AG04450 (cell line): ENCODE measurements around the gene C17orf75. TPM values are rescaled to one million over a fixed set of nuclear protein-coding genes. Genes with fewer than 3 reads are reported as not detected.

ENCODE experiments used
- CTCF ChIA-PET: fragments of 300-600, 350-600 bp; formaldehyde crosslinking; extraction: SDS; loops from one replicate; lab custom pipeline; 2022; ENCODE audit warnings: antibody characterized with exemption, inconsistent platforms; lab: Charles Lee
- POLR2A ChIA-PET: fragments of 350-600 bp; formaldehyde crosslinking; extraction: SDS; loops from one replicate; lab custom pipeline; 2021; ENCODE audit warnings: antibody characterized with exemption, inconsistent platforms; lab: Yijun Ruan, JAX
- DNase-seq: peaks from one replicate; pipeline ENCODE4 v3.0.0-alpha.2; 2011; ENCODE audit warnings: low read depth, low spot score
- H3K27ac ChIP-seq: one replicate; pipeline ENCODE4 v1.5.1; 2012; ENCODE audit warnings: low read depth, low read length, control low read depth
- H3K27me3 ChIP-seq: one replicate; pipeline ENCODE4 v1.6.0; 2012; ENCODE audit warnings: low read length; ENCODE audit not compliant: control insufficient read depth, insufficient read depth
- H3K4me3 ChIP-seq: 2 replicates; pipeline ENCODE4 v1.5.1; 2011; ENCODE audit warnings: mild to moderate bottlenecking, low read depth, low read length, control low read depth
- H3K9me3 ChIP-seq: 2 replicates; pipeline ENCODE4 v1.5.1; 2012; ENCODE audit warnings: low read length; ENCODE audit not compliant: control insufficient read depth, insufficient read depth
- polyA plus RNA-seq: library from polyadenylated mRNA; depleted of rRNA; stranded (reverse); fragments of >200 nt; gene quantifications from 2 replicates; pipeline ENCODE4 v1.2.3, GENCODE V29; 2011
- TF ChIP-seq, protein P1 (sequence below): IDR thresholded peaks from 2 replicates; pipeline ENCODE4 v1.5.1; 2011; ENCODE audit warnings: low read depth, low read length, control low read depth, inconsistent platforms

Gene C17orf75
- polyA plus RNA-seq, 1 experiment = 19.1 TPM

- Histone ChIP-seq H3K4me3 (no peak overlapping the region), H3K27ac (no peak overlapping the region), H3K27me3 (no peaks in the 10 kb centered on the region), H3K9me3 (no peaks in the 10 kb centered on the region; the same call in 1 of the 2 replicates)
- ChIA-PET CTCF (interaction anchor here (1.2 kb wide), 1 partner anchor 15 kb away, joined by 8 read pairs; no protein-coding TSS in a partner anchor), POLR2A (interaction anchor here (1.0 kb wide), 2 partner anchors 16 to 70 kb away, joined by 3 to 10 read pairs; no protein-coding TSS in a partner anchor)
- TF ChIP-seq, protein P1, sequence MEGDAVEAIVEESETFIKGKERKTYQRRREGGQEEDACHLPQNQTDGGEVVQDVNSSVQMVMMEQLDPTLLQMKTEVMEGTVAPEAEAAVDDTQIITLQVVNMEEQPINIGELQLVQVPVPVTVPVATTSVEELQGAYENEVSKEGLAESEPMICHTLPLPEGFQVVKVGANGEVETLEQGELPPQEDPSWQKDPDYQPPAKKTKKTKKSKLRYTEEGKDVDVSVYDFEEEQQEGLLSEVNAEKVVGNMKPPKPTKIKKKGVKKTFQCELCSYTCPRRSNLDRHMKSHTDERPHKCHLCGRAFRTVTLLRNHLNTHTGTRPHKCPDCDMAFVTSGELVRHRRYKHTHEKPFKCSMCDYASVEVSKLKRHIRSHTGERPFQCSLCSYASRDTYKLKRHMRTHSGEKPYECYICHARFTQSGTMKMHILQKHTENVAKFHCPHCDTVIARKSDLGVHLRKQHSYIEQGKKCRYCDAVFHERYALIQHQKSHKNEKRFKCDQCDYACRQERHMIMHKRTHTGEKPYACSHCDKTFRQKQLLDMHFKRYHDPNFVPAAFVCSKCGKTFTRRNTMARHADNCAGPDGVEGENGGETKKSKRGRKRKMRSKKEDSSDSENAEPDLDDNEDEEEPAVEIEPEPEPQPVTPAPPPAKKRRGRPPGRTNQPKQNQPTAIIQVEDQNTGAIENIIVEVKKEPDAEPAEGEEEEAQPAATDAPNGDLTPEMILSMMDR = no peak
- DNase-seq = no peak
These were observed 6.9 kb downstream of the C17orf75 start for GRCh38 chr17:32335046-32335445.

DNA sequence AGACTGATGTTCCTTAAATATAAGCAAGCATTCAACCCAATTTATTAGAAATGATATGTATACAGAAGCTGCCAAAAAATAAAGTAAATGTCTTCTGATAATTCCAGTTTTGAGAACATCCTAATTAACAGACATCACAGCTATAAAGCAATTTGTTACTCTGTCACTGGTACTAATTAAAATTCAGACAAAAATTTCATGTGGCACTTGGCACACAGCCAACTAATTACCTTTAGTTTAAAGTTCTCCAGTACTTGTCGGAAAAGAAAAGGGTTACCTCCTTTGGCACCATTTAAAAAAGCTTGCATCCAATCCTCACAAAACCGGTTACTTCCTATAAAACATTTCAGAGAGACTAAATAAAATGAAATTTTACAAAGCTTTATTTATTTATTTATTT lies 8.8 kb downstream of the C17orf75 start:
- CTCF ChIA-PET = no interaction called here
- no peak for DNase-seq
- Histone ChIP-seq H3K27ac (no peak overlapping the region), H3K4me3 (no peak overlapping the region), H3K9me3 (no peaks in the 10 kb centered on the region; the same call in 1 of the 2 replicates), H3K27me3 (no peaks in the 10 kb centered on the region)
- POLR2A ChIA-PET = no interaction called here
- TF ChIP-seq, protein P1 = no peak

DNA sequence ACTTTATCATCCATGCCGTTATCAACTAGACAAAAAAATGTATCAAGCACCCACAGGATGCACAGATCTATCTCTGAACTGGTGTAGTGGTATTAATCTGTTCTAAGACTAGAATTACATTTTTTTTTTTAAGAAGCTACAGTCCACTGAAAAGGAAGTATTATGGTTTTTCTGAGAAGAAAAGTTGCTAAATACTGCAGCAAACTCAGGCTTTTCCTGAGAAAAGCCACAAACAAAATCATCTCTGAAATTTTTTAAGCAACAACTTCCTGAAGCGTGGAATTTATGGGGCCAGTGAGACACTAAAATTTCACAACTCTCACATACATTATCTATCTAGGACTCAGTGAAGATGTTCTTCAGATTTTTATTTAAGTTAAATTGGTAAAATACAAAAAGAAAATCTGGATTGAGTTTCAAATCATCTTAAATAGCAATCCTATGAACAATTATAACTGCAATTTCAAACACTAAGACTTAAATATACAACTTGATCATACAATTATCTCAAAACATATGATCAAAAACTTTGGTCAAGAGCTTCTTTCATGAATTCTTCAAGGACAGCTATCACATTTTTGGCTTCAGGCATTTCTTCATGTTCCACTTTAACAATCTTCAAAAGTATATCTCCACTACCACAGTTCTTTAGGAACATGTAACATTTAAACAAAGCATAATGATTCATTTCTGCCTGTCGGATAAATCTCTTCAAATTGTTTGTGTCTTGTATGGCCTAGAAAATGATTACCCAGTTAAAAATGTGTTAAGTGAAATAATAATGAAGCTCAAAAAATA lies 10.5 kb downstream of the C17orf75 start:
- ChIA-PET CTCF (interaction anchor here (0.7 to 2.1 kb wide), 2 partner anchors 12 to 13 kb away, joined by 3 to 8 read pairs; no protein-coding TSS in a partner anchor), POLR2A (no interaction called here)
- no peak for DNase-seq
- Histone ChIP-seq H3K9me3 (no peaks in the 10 kb centered on the region), H3K27ac (no peak overlapping the region), H3K4me3 (no peak overlapping the region), H3K27me3 (no peaks in the 10 kb centered on the region)
- TF ChIP-seq, protein P1 = no peak

GRCh38 chr17:32330147-32330546 lies 11.8 kb downstream of the C17orf75 start:
- Histone ChIP-seq H3K9me3 (no peaks in the 10 kb centered on the region), H3K27ac (no peak overlapping the region), H3K4me3 (no peak overlapping the region), H3K27me3 (no peaks in the 10 kb centered on the region)
- POLR2A ChIA-PET = no interaction called here
- CTCF ChIA-PET = no interaction called here
- no peak for DNase-seq
- TF ChIP-seq, protein P1 = no peak

DNA sequence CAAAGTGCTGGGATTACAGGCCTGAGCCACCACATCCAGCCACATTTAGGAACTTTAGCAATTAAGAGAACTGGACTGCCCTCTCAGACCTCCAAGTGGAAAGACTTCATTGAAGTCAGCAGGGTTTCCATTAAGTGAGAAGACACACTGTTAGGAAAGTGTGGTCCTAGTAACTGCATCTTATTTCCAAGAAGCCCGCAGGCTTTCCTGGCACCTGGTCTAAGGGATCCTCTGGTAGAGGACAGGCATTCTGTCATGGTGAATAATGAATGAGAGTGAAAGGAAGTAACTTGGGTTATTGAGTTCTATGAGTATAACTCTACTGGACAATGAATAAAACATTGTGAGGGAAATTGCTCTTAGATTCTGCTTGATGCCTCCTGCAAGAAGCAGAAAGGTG lies 14.1 kb downstream of the C17orf75 start:
- no peak overlapping the region for H3K27ac ChIP-seq
- no peak overlapping the region for H3K4me3 ChIP-seq
- H3K27me3 ChIP-seq = no peaks in the 10 kb centered on the region
- DNase-seq = no peak
- TF ChIP-seq, protein P1 = no peak
- CTCF ChIA-PET = interaction anchor here (1.3 kb wide), 1 partner anchor 8 kb away, joined by 5 read pairs; no protein-coding TSS in a partner anchor
- POLR2A ChIA-PET = interaction anchor here (0.6 kb wide), 1 partner anchor 98 kb away, joined by 3 read pairs; no protein-coding TSS in a partner anchor
- H3K9me3 ChIP-seq = no peaks in the 10 kb centered on the region
